ENCODE results near the gene SARM1. TPM values are rescaled to one million over a fixed set of nuclear protein-coding genes. Genes with fewer than 3 reads are reported as not detected.
A peak's percentile ranks its signal among the peaks of the same experiment; 100 is the strongest.

SARM1 gene
- total and polyA plus RNA-seq, 2 of the 13 experiments (the other 11 are each of a cell fraction or from before 2014, with no cell fraction given) = 0.73 to 0.86 TPM

- TF ChIP-seq SP2 (CRISPR knock-in tag; IDR thresholded peaks at IDR 0.05) = no peak
- peak; percentile 96 for TF ChIP-seq HNF4G (IDR thresholded peaks at IDR 0.05; ENCODE audit: borderline replicate concordance, low read depth, low read length)
- peak; percentile 94 for TF ChIP-seq HNF4G (CRISPR knock-in tag; IDR thresholded peaks at IDR 0.05; ENCODE audit: borderline replicate concordance, low read depth)
- TF ChIP-seq ERF (CRISPR knock-in tag; IDR thresholded peaks at IDR 0.05) = peak; percentile 75; the same call in 1 of the 2 replicates
- TF ChIP-seq GATAD1 (CRISPR knock-in tag; IDR thresholded peaks at IDR 0.05) = peak; percentile 60
- 0 out of 2 replicates have a peak, but pooled peaks have one; percentile 14 for TF ChIP-seq MXD1 (CRISPR knock-in tag; IDR thresholded peaks at IDR 0.05)
- no peak; the same call in 1 of the 2 replicates for TF ChIP-seq GABPB1 (CRISPR knock-in tag; IDR thresholded peaks at IDR 0.05)
- TF ChIP-seq GTF3A (CRISPR knock-in tag; conservative IDR thresholded peaks at IDR 0.05) = 0 out of 2 replicates have a peak, but pooled peaks have one; percentile 75
- TF ChIP-seq NFIC (IDR thresholded peaks at IDR 0.05; ENCODE audit: low read length) = peak; percentile 83; the same call in 1 of the 2 replicates
- TF ChIP-seq ARHGAP35 (CRISPR knock-in tag; IDR thresholded peaks at IDR 0.05; ENCODE audit: borderline replicate concordance) = peak; percentile 79; the same call in 1 of the 2 replicates
- TF ChIP-seq ZSCAN9 (CRISPR knock-in tag; IDR thresholded peaks at IDR 0.05; ENCODE audit: borderline replicate concordance) = peak; percentile 44; the same call in 1 of the 2 replicates
- 0 out of 2 replicates have a peak, but pooled peaks have one; percentile 47 for TF ChIP-seq ZNF225 (CRISPR knock-in tag; IDR thresholded peaks at IDR 0.05)
- peak; percentile 66 to 84; a peak in 3 of 4 replicates for TF ChIP-seq EP300 (IDR thresholded peaks at IDR 0.05; ENCODE audit: low read depth in 2 of 2, low read length in 2 of 2)
- TF ChIP-seq EP300 (CRISPR knock-in tag; IDR thresholded peaks at IDR 0.05; ENCODE audit: borderline replicate concordance) = peak; percentile 79; the same call in 1 of the 2 replicates
- no peak for TF ChIP-seq ZFP36 (IDR thresholded peaks at IDR 0.05; ENCODE audit: borderline replicate concordance, low read depth, low read length, partially characterized antibody)
- peak; percentile 17; the same call in 1 of the 2 replicates for TF ChIP-seq ZNF629 (CRISPR knock-in tag; conservative IDR thresholded peaks at IDR 0.05)
- peak; percentile 77 for TF ChIP-seq HOXA5 (CRISPR knock-in tag; IDR thresholded peaks at IDR 0.05)
- TF ChIP-seq ZNF296 (CRISPR knock-in tag; conservative IDR thresholded peaks at IDR 0.05) = no peak
- peak; percentile 99 for TF ChIP-seq NR2F6 (IDR thresholded peaks at IDR 0.05)
- TF ChIP-seq NR2F6 (CRISPR knock-in tag; IDR thresholded peaks at IDR 0.05) = peak; percentile 99
- peak; percentile 89 for TF ChIP-seq NR2C2 (CRISPR knock-in tag; IDR thresholded peaks at IDR 0.05; ENCODE audit: borderline replicate concordance)
- peak; percentile 46 for TF ChIP-seq ZNF501 (CRISPR knock-in tag; IDR thresholded peaks at IDR 0.05)
- peak; percentile 78 for TF ChIP-seq ZNF687 (CRISPR knock-in tag; IDR thresholded peaks at IDR 0.05)
- TF ChIP-seq RAD21 (CRISPR knock-in tag; IDR thresholded peaks at IDR 0.05) = peak; percentile 17; the same call in 1 of the 2 replicates
- peak; percentile 95 for TF ChIP-seq HOXA3 (CRISPR knock-in tag; IDR thresholded peaks at IDR 0.05)
- no peak; the same call in 1 of the 2 replicates for TF ChIP-seq E2F2 (CRISPR knock-in tag; IDR thresholded peaks at IDR 0.05; ENCODE audit: borderline replicate concordance)
Measured at GRCh38 chr17:28370035-28370743, 1.3 kb upstream of the SARM1 start, which contains the start of gene VTN (continued).
